Tibial artery (tissue), 4 donors: ENCODE data around the gene MACROD2.

Source experiments
- DNase-seq, 2 donors: peaks; one replicate each; pipeline ENCODE4 v3.0.0-alpha.2; 2019
- H3K27ac ChIP-seq, 2 donors: fragments of 200-600 bp; sonication (generic) in 1 of 2; 1 replicate in 1 of 2; 2 replicates in 1 of 2; pipeline ENCODE4 v1.5.1; 2018 to 2019; ENCODE audit warnings: mild to moderate bottlenecking in 1 of 2
- H3K27me3 ChIP-seq, 2 donors: fragments of 200-600 bp; sonication (generic) in 1 of 2; one replicate each; pipeline versions ENCODE4 v1.5.1 to v1.6.0; 2016 to 2019
- H3K36me3 ChIP-seq, 3 donors: fragments of 200-600 bp; sonication (generic) in 2 of 3; one replicate each; pipeline ENCODE4 v1.5.1; 2016 to 2019; ENCODE audit warnings: mild to moderate bottlenecking in 2 of 3
- H3K4me1 ChIP-seq, 4 donors: fragments of 200-600 bp; sonication (generic) in 2 of 4; 1 replicate in 3 of 4; 2 replicates in 1 of 4; pipeline ENCODE4 v1.5.1; 2016 to 2019
- H3K4me3 ChIP-seq, 2 donors: fragments of 200-600 bp; sonication (generic) in 1 of 2; 1 replicate in 1 of 2; 2 replicates in 1 of 2; pipeline ENCODE4 v1.5.1; 2018 to 2019; ENCODE audit warnings: mild to moderate bottlenecking in 2 of 2
- H3K9me3 ChIP-seq, 3 donors: fragments of 200-600 bp; sonication (generic) in 1 of 3; one replicate each; pipeline ENCODE4 v1.5.1; 2016 to 2019
- CTCF ChIP-seq, 2 experiments: fragments of 200-600 bp in 1 of 2; fragments of 450-650 bp in 1 of 2; IDR thresholded peaks; one replicate each; pipeline ENCODE4 v1.5.1; 2017 to 2019; ENCODE audit warnings: antibody characterized with exemption in 2 of 2, mild to moderate bottlenecking in 1 of 2, moderate library complexity in 1 of 2
- intact Hi-C: fragments of 100-400 bp; cut with DNase I; formaldehyde crosslinking; loops from one replicate; pipeline ENCODE4 v1.15.0; 2023; ENCODE audit warnings: low total_unique reads

MACROD2 gene

GRCh38 chr20:15575255-15575654 lies 1579.9 kb downstream of the MACROD2 start:
- no peaks in the 10 kb centered on the region for H3K4me1 ChIP-seq
- no peak overlapping the region for H3K4me3 ChIP-seq
- intact Hi-C loops, result no loop called here

GRCh38 chr20:15576411-15576810 lies 1581.1 kb downstream of the MACROD2 start:
- no peak overlapping the region for H3K4me3 ChIP-seq
- no peak overlapping the region for H3K27ac ChIP-seq
- H3K4me1 ChIP-seq, result no peaks in the 10 kb centered on the region
- H3K27me3 ChIP-seq, result no peaks in the 10 kb centered on the region
- TF ChIP-seq CTCF (IDR thresholded peaks at IDR 0.05), result no peak
- intact Hi-C loops, result no loop called here
- no peaks in the 10 kb centered on the region for H3K9me3 ChIP-seq
- DNase-seq, result no peak
- no peaks in the 10 kb centered on the region for H3K36me3 ChIP-seq

More at GRCh38 chr20:15575255-15575654, 1579.9 kb downstream of the MACROD2 start:
- Histone ChIP-seq H3K36me3 (no peaks in the 10 kb centered on the region), H3K9me3 (no peaks in the 10 kb centered on the region), H3K27ac (no peak overlapping the region), H3K27me3 (no peaks in the 10 kb centered on the region)
- no peak for DNase-seq
- no peak for TF ChIP-seq CTCF (IDR thresholded peaks at IDR 0.05)

GRCh38 chr20:15578113-15578512 lies 1582.8 kb downstream of the MACROD2 start:
- intact Hi-C loops, result no loop called here
- Histone ChIP-seq H3K4me1 (no peaks in the 10 kb centered on the region), H3K27me3 (no peaks in the 10 kb centered on the region), H3K36me3 (no peaks in the 10 kb centered on the region), H3K4me3 (no peak overlapping the region), H3K9me3 (no peaks in the 10 kb centered on the region), H3K27ac (no peak overlapping the region)
- no peak for TF ChIP-seq CTCF (IDR thresholded peaks at IDR 0.05)
- no peak for DNase-seq

- no peak for DNase-seq
- TF ChIP-seq CTCF (IDR thresholded peaks at IDR 0.05), result no peak
- no peak overlapping the region for H3K27ac ChIP-seq
- H3K4me3 ChIP-seq, result no peak overlapping the region
- H3K4me1 ChIP-seq, result no peaks in the 10 kb centered on the region
- H3K36me3 ChIP-seq, result no peaks in the 10 kb centered on the region
- no peaks in the 10 kb centered on the region for H3K27me3 ChIP-seq
- H3K9me3 ChIP-seq, result no peaks in the 10 kb centered on the region
- intact Hi-C loops, result no loop called here
Observed at GRCh38 chr20:15579688-15580087, 1584.4 kb downstream of the MACROD2 start.

GRCh38 chr20:15582146-15582760 lies 1586.9 kb downstream of the MACROD2 start:
- DNase-seq, result no peak
- H3K4me1 ChIP-seq, result no peaks in the 10 kb centered on the region
- no peak overlapping the region for H3K27ac ChIP-seq
- no peaks in the 10 kb centered on the region for H3K36me3 ChIP-seq
- no peak overlapping the region for H3K4me3 ChIP-seq
- no peaks in the 10 kb centered on the region for H3K27me3 ChIP-seq
- intact Hi-C loops, result no loop called here
- TF ChIP-seq CTCF (IDR thresholded peaks at IDR 0.05), result no peak
- H3K9me3 ChIP-seq, result no peaks in the 10 kb centered on the region

GRCh38 chr20:15584507-15584906 lies 1589.2 kb downstream of the MACROD2 start:
- intact Hi-C loops, result no loop called here
- DNase-seq, result no peak
- Histone ChIP-seq H3K27ac (no peak overlapping the region), H3K4me3 (no peak overlapping the region), H3K36me3 (no peaks in the 10 kb centered on the region), H3K9me3 (no peaks in the 10 kb centered on the region), H3K27me3 (no peaks in the 10 kb centered on the region), H3K4me1 (no peaks in the 10 kb centered on the region)
- TF ChIP-seq CTCF (IDR thresholded peaks at IDR 0.05), result no peak
